HepG2 (cell line): ENCODE measurements around the gene KHNYN. TPM values are rescaled to one million over a fixed set of nuclear protein-coding genes. Genes with fewer than 3 reads are reported as not detected.

Source experiments
- ATAC-seq: fragments of 200-7000 bp; cut with Tn5 transposase; 3 replicates; pipeline ENCODE4 v1.9.1; 2020; ENCODE audit warnings: mild to moderate bottlenecking, moderate library complexity
- BruUV-seq: library from RNA; stranded (reverse); fragments of 400-500 nt; replicated peaks from 2 replicates; lab custom pipeline; 2021; lab: Mats Ljungman, UMichigan
- CTCF ChIA-PET: fragments of 300-600 bp; formaldehyde crosslinking; extraction: SDS; loops from one replicate; lab custom pipeline; 2021; ENCODE audit warnings: low total read pairs, inconsistent platforms, low intra/inter-chr PET ratio; lab: Yijun Ruan, JAX
- POLR2A ChIA-PET: fragments of 350-600 bp; sonication (Branson Sonifier 250); formaldehyde crosslinking; loops from one replicate; lab custom pipeline; 2020; ENCODE audit warnings: antibody characterized with exemption, inconsistent platforms; lab: Yijun Ruan, JAX
- DNase-seq: peaks from one replicate; pipeline ENCODE4 v3.0.0-alpha.2; 2015; ENCODE audit warnings: low spot score
- FAIRE-seq: peaks from 3 replicates; lab custom pipeline; 2011; peaks lifted over from hg19 to GRCh38; lab: Jason Lieb, UNC
- H2AFZ ChIP-seq: one replicate; pipeline ENCODE4 v1.6.1; 2011; ENCODE audit warnings: low read length, inconsistent platforms
- H3K27ac ChIP-seq: fragments of 300-600 bp; 3 replicates; pipeline ENCODE4 v1.8.0; 2011; ENCODE audit warnings: mixed run types, mild to moderate bottlenecking, mixed read lengths, low read length, inconsistent platforms; ENCODE audit not compliant: insufficient read depth; ENCODE audit errors: extremely low read length
- H3K27me3 ChIP-seq, 2 experiments: fragments of 200-600 bp in 1 of 2; 2 replicates in 1 of 2; 3 replicates in 1 of 2; pipeline versions ENCODE4 v1.6.0 to v1.8.0; 2011; ENCODE audit warnings: low read length in 2 of 2, mild to moderate bottlenecking in 2 of 2, moderate library complexity in 2 of 2, inconsistent platforms in 1 of 2; ENCODE audit not compliant: insufficient read depth in 2 of 2, control insufficient read depth in 1 of 2
- H3K36me3 ChIP-seq, 2 experiments: fragments of 200-600 bp in 1 of 2; replicated peaks in 1 of 2; 2 replicates in 1 of 2; 3 replicates in 1 of 2; pipeline versions ENCODE4 v1.5.1 to v1.8.0; 2011; ENCODE audit warnings: low read length in 2 of 2, inconsistent platforms in 1 of 2; ENCODE audit not compliant: insufficient read depth in 2 of 2, control insufficient read depth in 1 of 2
- H3K4me1 ChIP-seq: 2 replicates; pipeline ENCODE4 v1.5.1; 2012; ENCODE audit warnings: low read length, inconsistent platforms; ENCODE audit not compliant: insufficient read depth
- H3K4me2 ChIP-seq: 2 replicates; pipeline ENCODE4 v1.6.0; 2011; ENCODE audit warnings: low read depth, low read length, inconsistent platforms
- H3K4me3 ChIP-seq, 3 experiments: fragments of 200-600 bp in 1 of 3; sonication (generic), shearing (Covaris generic) in 1 of 3; replicated peaks in 1 of 3; 2 replicates each; pipeline ENCODE4 v1.5.1; 2011 to 2016; ENCODE audit warnings: low read length in 3 of 3, inconsistent platforms in 2 of 3, low read depth in 2 of 3, mild to moderate bottlenecking in 2 of 3, control low read depth in 1 of 3, mixed read lengths in 1 of 3; ENCODE audit not compliant: insufficient read depth in 1 of 3
- H3K79me2 ChIP-seq: one replicate; pipeline ENCODE4 v1.6.1; 2011; ENCODE audit warnings: low read length, inconsistent platforms; ENCODE audit not compliant: insufficient read depth
- H3K9ac ChIP-seq: 2 replicates; pipeline ENCODE4 v1.6.0; 2011; ENCODE audit warnings: mild to moderate bottlenecking, low read depth, low read length, inconsistent platforms; ENCODE audit not compliant: insufficient read depth
- H3K9me3 ChIP-seq: 2 replicates; pipeline ENCODE4 v1.5.1; 2012; ENCODE audit warnings: mild to moderate bottlenecking, low read length
- H4K20me1 ChIP-seq: 2 replicates; pipeline ENCODE4 v1.6.0; 2011; ENCODE audit warnings: inconsistent platforms, mild to moderate bottlenecking, low read length, moderate library complexity; ENCODE audit not compliant: insufficient read depth
- DBP ChIP-seq: sonication (generic); formaldehyde crosslinking; IDR thresholded peaks from 2 replicates; pipeline ENCODE4 v1.4.0; 2020; ENCODE audit warnings: missing genetic modification reagents; ENCODE audit errors: not compliant biosample characterization
- KDM2A ChIP-seq: sonication (generic); formaldehyde crosslinking; IDR thresholded peaks from 2 replicates; pipeline ENCODE4 v1.4.0; 2020; ENCODE audit warnings: low read depth, missing genetic modification reagents, borderline replicate concordance
- MYC ChIP-seq: sonication (generic); formaldehyde crosslinking; IDR thresholded peaks from 2 replicates; pipeline ENCODE4 v1.9.0; 2021; ENCODE audit warnings: missing genetic modification reagents, borderline replicate concordance
- ZNF605 ChIP-seq: sonication (generic); formaldehyde crosslinking; IDR thresholded peaks from 2 replicates; pipeline ENCODE4 v1.8.0; 2022; ENCODE audit warnings: mild to moderate bottlenecking, missing genetic modification reagents
- WGBS: methylation state at CpG from one replicate; pipeline ENCODE4 v1.1.6; 2017; ENCODE audit warnings: low lambda C conversion rate; 5-methylcytosine and 5-hydroxymethylcytosine counted together
- in situ Hi-C: cut with HindIII; loops from 2 replicates; pipeline ENCODE4 v1.10.0; 2017; ENCODE audit warnings: low pct_unique_long_range_greater_than_20kb; ENCODE audit not compliant: extremely low pct_ligation_motif_present
- intact Hi-C: fragments of 100-400 bp; cut with micrococcal nuclease; formaldehyde crosslinking; loops from one replicate; pipeline ENCODE4 v1.10.0; 2022; ENCODE audit not compliant: unreplicated experiment
- polyA plus RNA-seq, 8 experiments: library from polyadenylated mRNA; depleted of rRNA in 3 of 8; stranded (reverse) in 7 of 8; unstranded in 1 of 8; fragments of >200 nt; fragmentation: Illumina TruSeq in 4 of 8; extraction: Trizol in 4 of 8; gene quantifications; 2 replicates each; pipeline versions ENCODE4 v1.2.1 to v1.2.3, GENCODE V29; 2011 to 2016; ENCODE audit warnings: low read depth in 4 of 8, missing spikeins in 1 of 8, mixed read lengths in 1 of 8; ENCODE audit not compliant: insufficient read depth in 1 of 8
- total RNA-seq, 5 experiments: library from RNA; depleted of rRNA; stranded (reverse); fragments of >200 nt; fragmentation: Illumina TruSeq; extraction: Trizol; gene quantifications; 2 replicates each; pipeline ENCODE4 v1.2.3, GENCODE V29; 2016; ENCODE audit warnings: low read depth in 1 of 5
- TF ChIP-seq, protein P1 (sequence below): sonication (generic); formaldehyde crosslinking; IDR thresholded peaks from 2 replicates; pipeline ENCODE4 v1.4.0; 2020; ENCODE audit warnings: missing genetic modification reagents

Gene KHNYN
- total and polyA plus RNA-seq, 2 of the 13 experiments (the other 11 are each of a cell fraction or from before 2014, with no cell fraction given): 52.8 to 75.7 TPM

DNA sequence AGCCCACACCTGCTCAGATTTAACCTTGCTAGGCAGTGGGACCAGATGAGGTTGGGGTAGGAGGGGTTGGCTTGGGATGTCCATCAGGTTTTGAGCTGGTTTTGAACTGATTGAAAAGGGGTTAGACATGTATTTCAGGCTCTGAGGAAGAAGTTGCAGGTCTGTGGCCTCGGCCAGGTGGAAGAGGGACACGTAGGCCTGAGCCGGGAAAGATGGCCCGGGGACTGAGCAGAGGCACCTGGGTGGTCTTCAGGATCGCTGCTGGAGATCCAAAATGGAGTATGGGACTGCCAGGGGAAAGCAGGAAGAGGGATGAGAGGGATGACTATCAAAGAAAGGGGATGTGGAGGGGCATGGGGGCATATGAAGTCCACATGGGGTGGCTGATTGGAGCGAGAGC, 23.3 kb upstream of the KHNYN start:
- no peaks in the 10 kb centered on the region for H4K20me1 ChIP-seq
- no peak for FAIRE-seq
- H3K27ac ChIP-seq: no peak overlapping the region
- DNase-seq: no peak
- in situ Hi-C loops (no loop called here), intact Hi-C loops (loop anchor here (2.0 kb wide), 1 partner anchor 36 kb away; no protein-coding TSS in a partner anchor)
- CTCF ChIA-PET: no interaction called here
- no peaks in the 10 kb centered on the region for H3K9me3 ChIP-seq
- H3K27me3 ChIP-seq: peaks cover 4% of the 10 kb centered on the region in 2 experiments; a peak in 3 of 5 replicates
- H3K9ac ChIP-seq: no peak overlapping the region
- POLR2A ChIA-PET: interaction anchor here (1.1 to 2.1 kb wide), 2 partner anchors 22 to 24 kb away, joined by 3 to 8 read pairs; partner anchors contain the start of genes CBLN3 and KHNYN
- TF ChIP-seq KDM2A (CRISPR knock-in tag): no peak
- 0 out of 2 replicates have a peak, but pooled peaks have one; percentile 7 for TF ChIP-seq ZNF605 (CRISPR knock-in tag)
- TF ChIP-seq MYC (CRISPR knock-in tag): no peak
- TF ChIP-seq, protein P1, sequence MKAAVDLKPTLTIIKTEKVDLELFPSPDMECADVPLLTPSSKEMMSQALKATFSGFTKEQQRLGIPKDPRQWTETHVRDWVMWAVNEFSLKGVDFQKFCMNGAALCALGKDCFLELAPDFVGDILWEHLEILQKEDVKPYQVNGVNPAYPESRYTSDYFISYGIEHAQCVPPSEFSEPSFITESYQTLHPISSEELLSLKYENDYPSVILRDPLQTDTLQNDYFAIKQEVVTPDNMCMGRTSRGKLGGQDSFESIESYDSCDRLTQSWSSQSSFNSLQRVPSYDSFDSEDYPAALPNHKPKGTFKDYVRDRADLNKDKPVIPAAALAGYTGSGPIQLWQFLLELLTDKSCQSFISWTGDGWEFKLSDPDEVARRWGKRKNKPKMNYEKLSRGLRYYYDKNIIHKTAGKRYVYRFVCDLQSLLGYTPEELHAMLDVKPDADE (CRISPR knock-in tag): no peak
- no peak for TF ChIP-seq DBP
- peaks cover 16% of the 10 kb centered on the region for H3K4me1 ChIP-seq
- WGBS: 69% methylated on average over 6 of the region's 6 CpGs
- H3K4me2 ChIP-seq: no peak overlapping the region
- H3K36me3 ChIP-seq: no peaks in the 10 kb centered on the region
- BruUV-seq: no TSS peak
- H3K4me3 ChIP-seq: no peak overlapping the region
- no peak overlapping the region for H2AFZ ChIP-seq
- no peak for ATAC-seq
- no peaks in the 10 kb centered on the region for H3K79me2 ChIP-seq
